Renal cortical epithelial cell (primary cell): ENCODE measurements around the gene PLA2G4A. TPM values are rescaled to one million over a fixed set of nuclear protein-coding genes. Genes with fewer than 3 reads are reported as not detected.
A peak's percentile ranks its signal among the peaks of the same experiment; 100 is the strongest.

Experiments
- DNase-seq: peaks from one replicate; pipeline ENCODE4 v3.0.0-alpha.2; 2011; ENCODE audit warnings: low read depth
- total RNA-seq: library from RNA; depleted of rRNA; stranded (reverse); fragments of >200 nt; gene quantifications from 2 replicates; pipeline ENCODE4 v1.2.3, GENCODE V29; 2014

PLA2G4A gene
- total RNA-seq, 1 donor from 2014 or later, result 0.94 TPM

DNA sequence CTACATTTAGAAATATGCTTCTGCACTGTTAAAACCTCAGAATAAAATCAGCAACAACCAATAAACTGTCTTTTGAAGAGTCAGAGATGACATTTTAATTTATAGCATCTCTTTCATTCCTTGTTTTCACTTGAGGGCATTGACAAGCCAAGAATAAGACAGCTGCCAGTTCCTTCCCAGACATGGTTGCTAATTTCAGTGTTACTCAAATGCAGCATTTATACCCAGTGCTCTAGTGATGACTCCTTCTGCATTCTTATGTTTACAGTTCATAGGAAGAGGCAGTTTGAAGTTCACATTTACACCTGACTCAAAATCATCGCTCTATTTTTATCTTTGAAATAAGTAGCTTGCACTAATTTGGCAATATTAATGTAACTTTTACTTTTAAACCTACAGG lies 44.9 kb downstream of the PLA2G4A start:
- DNase-seq, result no peak

DNA sequence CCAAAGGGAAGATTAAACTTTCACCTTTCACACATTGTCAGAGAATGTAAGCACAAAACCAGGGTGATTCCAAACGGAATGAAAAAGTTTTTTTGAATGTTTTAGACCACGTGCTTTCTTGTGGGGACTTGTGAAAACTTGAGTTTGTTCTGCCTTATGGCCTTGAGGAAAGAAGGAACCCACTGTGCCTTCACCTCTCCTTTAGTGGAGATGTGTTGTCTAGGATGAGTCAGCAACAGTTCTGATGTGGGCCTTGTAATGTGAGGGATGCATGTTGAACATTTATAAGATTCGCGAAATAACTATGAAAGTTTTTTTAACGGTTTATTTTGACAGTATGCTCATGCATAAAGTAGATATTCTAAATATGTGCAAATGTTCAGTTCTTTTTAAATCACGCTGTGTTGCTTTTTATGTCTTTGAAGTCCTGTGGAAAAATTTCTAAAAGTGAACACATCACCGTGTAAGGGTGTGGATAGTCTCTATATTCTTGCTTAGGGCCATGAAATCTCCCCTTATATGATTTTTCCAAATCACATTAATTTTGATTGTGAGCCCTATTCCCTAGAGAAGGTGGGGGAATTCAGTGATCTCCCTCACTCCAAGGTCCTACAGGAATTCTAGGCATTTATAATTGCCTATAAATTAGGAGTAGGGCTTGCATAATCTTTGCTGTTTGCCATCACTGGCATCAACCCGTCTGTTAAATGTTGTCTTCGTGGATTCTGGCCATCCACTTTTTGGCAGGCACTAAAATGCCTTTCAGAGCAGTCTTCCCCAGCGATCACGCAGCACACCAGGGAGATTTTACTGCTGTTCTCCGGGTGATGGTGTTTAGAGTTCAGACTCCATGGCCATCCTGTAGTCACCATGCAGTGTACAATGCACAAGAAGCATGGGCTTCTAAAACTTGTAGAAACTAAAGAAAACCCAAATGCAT lies 47.4 kb downstream of the PLA2G4A start:
- no peak for DNase-seq

DNA sequence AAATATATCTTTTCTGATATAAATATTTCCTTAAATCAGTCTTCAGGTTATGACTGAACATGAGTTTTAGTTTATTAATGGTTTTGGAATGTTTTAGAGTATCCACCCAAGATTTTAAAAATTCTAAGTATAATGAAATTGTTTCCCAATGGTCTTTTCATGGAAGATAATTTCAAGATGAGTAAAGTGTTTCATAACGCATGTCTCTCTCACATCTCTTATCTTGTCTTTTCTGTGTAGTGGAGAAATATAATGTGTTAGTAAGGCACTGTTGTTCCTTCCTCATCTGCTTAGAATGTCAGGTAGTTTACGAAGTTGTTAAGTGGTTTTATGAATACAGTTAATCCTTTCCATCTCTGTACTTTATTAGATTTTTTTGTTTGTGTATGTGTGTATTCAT lies 49.6 kb downstream of the PLA2G4A start:
- no peak for DNase-seq

DNA sequence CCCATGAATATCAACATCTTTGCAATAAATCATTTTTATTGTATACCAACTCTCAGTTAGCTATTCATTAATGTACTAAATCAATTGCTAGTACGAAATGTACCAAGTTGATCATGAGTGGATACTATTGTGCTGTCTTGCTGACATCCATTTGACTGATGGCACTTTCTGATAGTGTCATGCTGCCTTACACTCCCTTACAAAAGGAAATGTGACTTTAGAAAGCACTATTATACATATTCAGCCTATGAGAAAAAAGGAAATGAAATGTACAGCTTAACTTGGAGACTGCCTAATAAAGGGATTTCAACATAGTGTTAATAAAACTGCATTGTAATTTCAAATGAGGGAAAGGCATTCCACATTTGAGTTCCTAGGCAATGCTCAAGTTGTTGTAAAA lies 52.2 kb downstream of the PLA2G4A start:
- peak; percentile 18 for DNase-seq

DNA sequence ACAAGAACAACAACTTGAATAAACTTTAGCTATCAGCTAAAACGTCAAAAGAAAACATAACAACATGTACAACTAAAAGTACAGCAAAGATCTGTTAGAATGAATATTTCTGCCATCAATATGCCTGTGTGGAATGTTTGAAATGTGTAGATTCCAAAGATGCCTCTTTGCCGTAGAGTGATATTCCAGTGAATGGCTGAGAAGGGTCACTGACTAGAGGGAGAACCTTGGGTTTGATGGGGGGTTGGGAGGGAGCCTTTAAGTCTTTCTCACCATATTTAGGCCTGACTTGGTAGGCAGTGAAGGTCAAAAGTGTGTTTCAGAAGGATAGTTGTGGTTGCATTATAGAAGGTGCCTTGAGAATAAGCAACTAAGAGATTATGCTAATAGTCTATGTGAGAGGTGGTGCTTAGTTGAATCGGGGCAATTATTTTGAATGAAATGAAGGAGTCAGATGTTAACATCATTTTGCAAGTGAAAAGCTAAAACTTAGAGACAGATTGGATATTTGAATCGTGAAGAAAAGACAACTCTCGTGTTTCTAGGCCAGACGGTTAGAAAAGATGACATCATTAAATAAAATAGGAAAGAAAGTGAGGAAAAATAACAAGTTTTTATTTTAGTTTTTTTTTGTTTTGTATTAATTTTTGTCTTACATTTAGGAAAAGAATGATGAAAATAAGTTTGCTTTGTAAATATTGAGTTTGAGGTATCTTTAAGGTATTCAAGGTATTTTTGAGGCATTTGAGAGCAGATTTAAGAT lies 53.8 kb downstream of the PLA2G4A start:
- no peak for DNase-seq

DNA sequence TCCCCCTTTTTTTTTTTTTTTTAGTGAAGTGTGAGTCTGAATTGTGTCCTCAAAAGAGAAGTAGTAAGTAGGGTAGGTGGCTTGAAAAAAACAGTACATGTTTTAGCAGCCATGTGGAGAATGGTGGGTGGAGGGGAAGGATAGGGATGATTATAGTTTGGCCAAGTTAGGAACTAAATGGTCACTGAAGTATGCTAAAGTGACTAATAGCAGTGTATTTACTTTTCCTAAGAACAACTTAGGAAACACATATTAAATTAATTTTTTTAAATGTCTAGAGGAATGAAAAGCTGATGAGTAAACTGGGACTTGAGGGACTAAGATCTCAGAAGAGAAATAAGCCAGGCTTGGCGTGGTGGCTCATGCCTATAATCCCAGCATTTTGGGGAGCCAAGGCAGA lies 55.5 kb downstream of the PLA2G4A start:
- DNase-seq, result no peak

DNA sequence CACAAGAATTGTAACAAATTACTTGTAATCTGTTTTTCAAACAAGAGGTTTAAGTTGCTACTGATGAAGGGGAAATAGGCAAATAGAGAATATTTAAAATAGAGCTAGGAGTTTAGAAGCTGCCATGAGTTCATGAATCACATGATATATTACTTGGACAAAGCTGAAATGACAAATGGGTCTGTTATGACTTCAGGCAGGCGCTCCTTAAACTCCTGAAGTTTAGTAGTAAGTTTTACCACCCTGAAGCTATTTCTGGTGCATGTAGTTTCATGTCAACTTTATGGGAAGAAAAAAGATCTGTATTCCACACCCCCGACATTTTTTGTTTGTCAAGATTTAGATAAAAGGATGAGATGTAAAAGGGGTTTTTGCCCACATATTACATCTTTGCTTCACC lies 58.5 kb downstream of the PLA2G4A start:
- no peak for DNase-seq

DNA sequence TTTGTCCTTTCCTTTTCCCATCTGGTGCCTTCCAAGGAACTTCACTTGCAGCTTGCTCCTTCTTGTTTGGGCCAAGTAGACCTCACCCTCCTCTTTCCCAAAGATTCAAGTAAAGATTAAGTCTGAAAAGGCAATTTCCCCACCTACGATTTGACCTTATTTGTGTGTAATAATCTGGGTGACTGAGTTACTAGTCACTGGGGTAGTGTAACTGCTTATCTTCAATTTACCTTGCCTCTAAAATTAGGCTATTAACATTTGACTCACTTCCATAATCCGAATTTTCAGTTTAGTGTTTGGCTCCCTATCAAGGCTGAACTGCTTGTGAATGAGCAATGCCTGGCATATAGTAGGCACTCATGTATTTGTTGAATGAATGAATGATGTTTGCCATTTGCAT lies 59.6 kb downstream of the PLA2G4A start:
- no peak for DNase-seq

DNA sequence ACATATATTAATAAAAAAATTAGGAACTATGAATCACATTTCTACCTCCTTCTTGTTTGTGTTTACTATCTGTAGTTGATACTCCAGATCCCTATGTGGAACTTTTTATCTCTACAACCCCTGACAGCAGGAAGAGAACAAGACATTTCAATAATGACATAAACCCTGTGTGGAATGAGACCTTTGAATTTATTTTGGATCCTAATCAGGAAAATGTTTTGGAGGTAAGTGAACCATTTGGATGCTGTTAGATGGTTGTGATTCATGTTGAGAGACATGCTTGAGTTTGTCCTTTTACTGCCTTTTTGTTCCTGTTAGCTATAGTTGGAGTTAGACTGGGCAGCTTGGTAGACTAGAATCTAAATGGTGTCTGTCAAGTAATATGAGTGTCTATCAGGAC lies 64.2 kb downstream of the PLA2G4A start:
- no peak for DNase-seq

DNA sequence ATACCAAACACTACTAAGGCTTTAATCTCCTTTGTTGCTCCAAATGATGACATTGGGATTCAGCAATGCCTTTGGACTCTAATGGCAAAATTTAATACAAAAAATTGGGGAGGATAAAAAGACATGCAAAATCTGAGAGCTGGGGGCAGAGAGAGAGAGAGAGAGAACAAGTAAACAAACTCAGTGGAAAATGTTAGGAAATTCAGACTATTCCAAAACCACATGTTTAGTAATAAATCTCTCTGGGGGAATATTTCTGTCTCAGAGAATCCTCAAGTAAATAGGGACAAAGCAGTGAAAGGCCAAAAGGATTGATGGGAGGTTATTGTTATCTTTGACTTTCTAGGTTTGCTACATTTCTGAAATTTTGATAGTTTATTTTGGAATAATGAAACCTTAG lies 65.7 kb downstream of the PLA2G4A start:
- DNase-seq, result no peak

DNA sequence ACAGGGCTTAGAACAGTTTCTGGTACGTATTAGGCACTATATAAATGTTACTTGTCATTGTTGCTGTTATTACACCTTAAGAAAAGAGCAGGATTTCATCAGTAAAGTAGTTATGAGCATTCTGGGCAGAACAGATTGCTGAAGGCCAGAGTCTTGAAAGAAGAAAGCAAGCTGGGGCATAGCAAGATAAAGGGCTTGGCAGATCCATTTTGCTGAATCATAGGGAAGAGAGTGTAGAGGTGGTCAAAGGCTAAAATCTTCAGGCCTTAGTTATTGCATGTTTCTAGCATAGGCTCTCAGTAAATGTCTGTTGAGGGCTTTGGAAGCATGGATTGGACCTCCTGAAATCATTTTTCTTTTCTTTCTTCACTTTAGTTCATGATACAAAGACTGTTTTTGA lies 67.5 kb downstream of the PLA2G4A start:
- no peak for DNase-seq

DNA sequence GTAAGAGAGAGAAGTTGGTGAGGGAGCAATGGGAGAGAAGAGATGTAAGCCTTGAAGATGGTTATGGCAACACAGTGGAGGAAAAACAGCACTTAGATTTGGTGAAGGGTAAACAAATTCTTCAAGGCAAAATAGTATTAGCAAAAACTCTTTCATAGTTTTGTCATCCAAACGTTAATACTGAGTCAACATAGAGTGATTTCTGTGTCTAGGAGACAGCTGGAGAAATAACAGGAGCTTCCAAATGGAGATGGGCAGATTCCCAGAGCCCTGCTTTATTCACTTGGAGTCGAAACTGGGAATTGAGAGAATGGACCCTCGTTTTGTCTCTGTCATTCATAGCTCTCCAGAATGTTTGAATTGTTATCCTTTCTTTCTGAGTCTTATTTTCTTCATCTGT lies 68.3 kb downstream of the PLA2G4A start:
- no peak for DNase-seq

DNA sequence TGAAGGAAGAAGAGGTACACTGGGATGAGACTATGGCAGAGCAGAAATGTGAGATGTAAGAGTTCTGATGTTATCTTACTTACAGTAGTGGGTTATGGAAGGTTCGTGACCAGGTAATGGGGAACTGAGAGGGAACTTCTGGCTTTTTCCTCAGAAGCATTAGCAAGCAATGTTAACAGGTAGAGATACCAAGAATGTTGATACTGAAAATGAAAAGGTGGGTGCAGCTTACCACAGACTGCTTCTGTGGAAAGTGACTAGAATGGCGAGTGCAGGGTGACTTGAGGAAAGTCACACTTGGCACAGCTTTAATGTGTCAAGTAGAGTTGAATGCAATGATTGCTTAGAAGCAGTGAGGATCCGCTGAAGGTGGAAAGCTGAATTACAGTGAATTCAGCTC lies 70.8 kb downstream of the PLA2G4A start:
- no peak for DNase-seq

DNA sequence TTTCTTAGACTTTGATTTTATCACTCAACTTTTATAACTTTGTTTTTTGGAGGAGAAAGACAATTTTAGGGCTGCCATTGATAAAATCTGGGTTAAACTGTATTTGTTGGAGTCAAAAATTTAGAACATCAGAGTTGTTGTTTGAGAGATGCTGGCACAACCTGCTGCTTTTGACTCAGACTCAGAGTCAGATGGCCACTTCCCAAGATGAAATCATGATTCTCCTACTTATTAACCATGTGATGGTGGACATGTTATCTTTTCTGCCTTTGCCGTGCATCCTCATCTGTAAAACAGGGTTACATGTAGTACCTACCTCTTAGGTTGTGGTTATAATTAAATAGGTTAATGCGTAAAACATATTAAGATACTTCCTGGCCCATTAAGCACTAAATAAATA lies 71.2 kb downstream of the PLA2G4A start:
- no peak for DNase-seq

DNA sequence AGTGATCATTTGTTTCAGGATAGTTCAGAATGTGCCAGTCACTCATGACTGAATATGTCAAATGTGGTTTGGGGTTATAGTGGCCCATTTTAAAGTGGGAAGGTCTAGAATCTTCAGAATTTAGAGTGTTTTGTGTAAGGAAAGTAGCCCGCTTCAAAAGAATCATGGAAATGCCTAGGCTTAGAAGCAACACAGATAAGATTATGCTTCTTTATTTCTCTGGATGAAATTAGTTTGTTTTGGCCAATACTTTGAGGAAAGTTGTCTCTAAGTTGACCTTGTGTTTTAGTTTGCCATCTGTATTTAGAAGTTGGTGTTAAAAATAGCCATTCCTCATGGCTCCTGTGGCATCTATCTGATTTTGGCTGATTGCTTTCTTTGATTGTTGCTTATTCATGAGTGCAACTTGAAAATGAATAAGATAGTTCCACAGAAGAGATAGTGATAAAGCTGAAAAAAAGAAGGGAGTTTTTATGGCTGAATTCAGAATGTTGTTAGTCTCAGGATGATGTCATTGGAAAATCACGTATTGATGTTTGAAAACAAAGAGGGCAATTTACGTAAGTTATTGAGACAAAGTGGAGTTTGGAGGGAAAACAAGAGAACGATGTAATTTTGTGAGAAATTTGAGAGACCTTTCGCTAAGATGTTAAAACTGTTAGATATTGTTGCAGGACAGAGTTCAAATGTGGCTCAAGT lies 71.9 kb downstream of the PLA2G4A start:
- DNase-seq, result no peak

DNA sequence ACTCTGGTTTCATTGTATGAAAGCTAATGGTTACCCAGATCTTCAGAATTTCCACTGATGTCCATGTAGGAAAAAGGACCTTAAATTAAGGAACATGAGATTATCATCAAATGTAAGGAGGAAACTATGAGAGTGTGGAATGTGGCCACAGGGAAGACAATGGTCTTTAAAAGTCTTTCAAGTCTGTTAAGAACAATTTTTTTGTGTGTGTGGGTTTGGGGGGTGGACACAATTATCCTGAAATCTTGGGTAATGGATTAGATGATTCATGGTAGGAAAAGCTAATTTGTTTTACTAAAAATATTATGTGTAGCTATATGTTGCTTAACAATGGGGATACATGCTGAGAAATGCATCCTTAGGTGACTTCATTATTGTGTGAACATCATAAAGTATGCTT lies 72.9 kb downstream of the PLA2G4A start:
- DNase-seq, result no peak

DNA sequence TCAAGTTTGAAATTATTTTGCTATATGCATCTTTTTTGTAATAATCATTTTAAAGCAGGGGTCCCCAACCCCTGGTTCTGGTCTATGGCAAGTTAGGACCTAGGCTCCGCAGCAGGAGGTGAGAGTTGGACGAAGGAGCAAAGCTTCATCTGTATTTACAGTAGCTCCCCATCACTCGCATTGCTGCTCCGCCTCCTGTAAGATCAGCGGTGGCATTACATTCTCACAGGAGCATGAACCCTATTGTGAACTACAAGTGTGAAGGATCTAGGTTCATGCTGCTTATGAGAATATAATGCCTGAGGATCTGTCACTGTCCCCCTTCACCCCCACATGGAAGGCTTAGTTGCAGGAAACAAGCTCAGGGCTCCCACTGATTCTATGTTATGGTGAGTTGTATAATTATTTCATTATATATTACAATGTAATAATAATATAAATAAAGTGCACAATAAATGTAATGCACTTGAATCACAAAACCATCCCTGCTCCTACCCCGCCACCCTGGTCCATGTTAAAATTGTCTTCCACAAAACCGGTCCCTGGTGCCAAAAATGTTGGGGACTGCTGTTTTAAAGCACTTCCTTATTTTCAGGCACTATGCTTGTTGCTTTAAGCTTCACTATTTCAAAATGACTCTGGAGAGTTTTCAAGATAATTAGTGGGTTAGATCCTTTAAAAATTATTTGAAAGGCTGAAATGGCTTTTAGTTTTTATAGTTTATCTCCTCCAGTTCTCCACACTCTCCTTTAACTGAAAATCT lies 74.8 kb downstream of the PLA2G4A start:
- no peak for DNase-seq

DNA sequence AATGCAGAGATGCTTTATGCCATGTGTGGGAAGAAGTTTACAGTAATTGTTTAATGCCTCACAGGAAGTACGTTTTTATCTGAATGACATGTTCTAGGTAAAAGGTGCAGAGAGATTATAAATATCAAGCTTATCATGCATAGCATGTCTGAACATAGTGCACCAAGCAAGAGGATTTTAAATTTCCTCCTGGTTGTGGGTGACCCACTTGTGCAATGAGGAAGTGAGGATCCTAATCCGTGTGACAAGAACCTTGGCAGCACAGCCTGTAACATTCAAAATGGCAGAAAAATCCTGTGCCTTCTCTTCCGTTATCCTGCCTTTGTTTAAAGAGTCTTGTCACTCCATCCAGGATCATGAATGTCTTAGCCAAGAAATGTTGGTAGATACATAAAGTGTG lies 75.6 kb downstream of the PLA2G4A start:
- DNase-seq, result no peak

DNA sequence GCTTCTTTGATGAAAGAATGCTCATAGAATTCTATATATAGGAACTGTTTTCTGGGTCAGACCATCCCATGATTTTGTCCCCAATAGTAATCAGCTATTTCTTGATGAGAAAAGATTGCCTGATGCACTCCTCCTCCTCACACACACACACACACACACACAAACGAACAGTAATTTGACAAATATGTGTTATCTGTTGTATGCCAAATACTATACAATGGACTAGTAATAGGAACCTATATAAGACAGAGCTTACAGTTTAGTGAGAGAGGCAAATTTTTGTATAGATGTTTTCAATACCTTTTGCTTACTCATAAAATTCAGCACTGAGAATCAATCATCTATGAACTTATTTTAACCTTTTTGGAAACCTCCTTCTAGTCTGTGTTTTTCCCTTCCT lies 76.8 kb downstream of the PLA2G4A start:
- DNase-seq, result no peak

DNA sequence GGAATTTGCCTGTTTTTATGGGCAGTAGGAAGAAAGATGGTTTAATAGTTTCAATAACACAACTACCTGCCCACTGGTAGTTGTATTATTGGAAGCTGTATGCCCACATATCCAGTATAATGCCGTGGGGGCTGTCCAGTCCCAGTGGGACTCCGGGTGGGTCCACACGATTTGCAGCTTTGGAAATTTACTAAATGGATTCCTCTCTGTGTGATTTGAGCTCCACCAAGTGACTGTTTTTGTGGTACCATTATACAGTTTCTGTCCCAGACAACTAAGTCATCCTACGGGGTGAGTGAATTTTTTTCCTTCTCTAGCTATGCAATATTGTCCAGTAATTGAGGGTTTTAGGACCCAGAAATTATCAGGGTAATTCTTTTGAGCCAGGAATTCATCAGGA lies 86.8 kb downstream of the PLA2G4A start:
- DNase-seq, result no peak

DNA sequence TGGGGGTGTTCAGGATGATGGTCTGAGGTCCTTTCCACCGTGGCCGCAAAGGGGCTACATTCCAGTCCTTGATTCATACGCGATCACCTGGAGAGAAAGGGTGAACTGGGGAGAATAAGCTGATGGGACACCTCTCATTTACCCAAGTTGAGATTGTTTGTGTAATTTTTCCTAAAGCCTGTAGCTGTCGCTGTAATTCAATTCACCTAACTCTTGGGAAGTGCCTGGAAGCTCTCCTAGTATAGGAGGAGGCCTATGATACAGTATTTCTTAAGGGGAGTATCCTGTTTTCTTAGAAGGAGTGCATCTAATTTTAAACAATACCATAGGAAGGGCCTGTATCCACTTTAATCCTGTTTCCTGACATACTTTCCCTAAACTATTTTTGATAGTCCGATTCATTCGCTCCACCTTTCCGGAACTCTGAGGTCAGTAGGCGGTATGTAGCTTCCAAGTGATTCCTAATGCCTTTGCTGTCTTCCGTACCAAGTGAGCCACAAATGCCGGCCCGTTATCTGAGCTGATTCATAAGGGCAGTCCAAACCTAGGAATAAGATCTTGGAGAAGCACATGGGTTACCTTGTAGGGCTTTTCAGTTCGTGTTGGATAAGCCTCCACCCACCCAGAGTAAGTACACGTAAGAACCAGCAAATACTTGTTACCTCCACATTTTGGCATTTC lies 88.5 kb downstream of the PLA2G4A start:
- peak; percentile 10 for DNase-seq
